Vagina (tissue), 2 donors: ENCODE measurements around the gene TRMT112. TPM values are rescaled to one million over a fixed set of nuclear protein-coding genes. Genes with fewer than 3 reads are reported as not detected.

Source experiments
- DNase-seq, 2 donors: peaks; one replicate each; pipeline ENCODE4 v3.0.0-alpha.2; 2017; ENCODE audit errors: extremely low spot score in 2 of 2
- H3K27ac ChIP-seq: fragments of 200-600 bp; sonication (generic); one replicate; pipeline ENCODE4 v1.5.1; 2019
- H3K27me3 ChIP-seq: fragments of 200-600 bp; sonication (generic); one replicate; pipeline ENCODE4 v1.5.1; 2019
- H3K36me3 ChIP-seq, 2 donors: fragments of 200-600 bp; sonication (generic); one replicate each; pipeline ENCODE4 v1.5.1; 2017 to 2019
- H3K4me1 ChIP-seq: fragments of 200-600 bp; sonication (generic); one replicate; pipeline ENCODE4 v1.5.1; 2019
- H3K4me3 ChIP-seq, 2 donors: fragments of 200-600 bp; sonication (generic); 1 replicate in 1 of 2; 2 replicates in 1 of 2; pipeline ENCODE4 v1.5.1; 2016 to 2019
- H3K9me3 ChIP-seq: fragments of 200-600 bp; sonication (generic); one replicate; pipeline ENCODE4 v1.5.1; 2019
- POLR2A ChIP-seq, 2 donors: fragments of 450-650 bp; IDR thresholded peaks; one replicate each; pipeline ENCODE4 v1.6.1; 2017; ENCODE audit warnings: antibody characterized with exemption in 2 of 2, mild to moderate bottlenecking in 2 of 2, moderate library complexity in 2 of 2
- POLR2AphosphoS5 ChIP-seq, 2 donors: sonication (generic); formaldehyde crosslinking; IDR thresholded peaks; one replicate each; pipeline ENCODE4 v1.9.0; 2017; ENCODE audit warnings: antibody characterized with exemption in 2 of 2, mild to moderate bottlenecking in 2 of 2, low read depth in 1 of 2; ENCODE audit not compliant: insufficient read depth in 1 of 2
- intact Hi-C: fragments of 100-400 bp; cut with DNase I; formaldehyde crosslinking; loops from one replicate; pipeline ENCODE4 v1.15.1; 2023
- total RNA-seq: library from RNA; depleted of rRNA; stranded (reverse); fragments of >200 nt; gene quantifications from one replicate; pipeline ENCODE4 v1.2.3, GENCODE V29; 2016
- TF ChIP-seq, protein P1 (sequence below), 3 experiments: fragments of 450-650 bp in 2 of 3; fragments of 200-600 bp in 1 of 3; sonication (generic) in 1 of 3; IDR thresholded peaks; one replicate each; pipeline ENCODE4 v1.5.1; 2017 to 2019; ENCODE audit warnings: antibody characterized with exemption in 3 of 3, mild to moderate bottlenecking in 2 of 3, moderate library complexity in 2 of 3

Gene TRMT112
- total RNA-seq, 1 donor from 2014 or later, result 195 TPM

DNA sequence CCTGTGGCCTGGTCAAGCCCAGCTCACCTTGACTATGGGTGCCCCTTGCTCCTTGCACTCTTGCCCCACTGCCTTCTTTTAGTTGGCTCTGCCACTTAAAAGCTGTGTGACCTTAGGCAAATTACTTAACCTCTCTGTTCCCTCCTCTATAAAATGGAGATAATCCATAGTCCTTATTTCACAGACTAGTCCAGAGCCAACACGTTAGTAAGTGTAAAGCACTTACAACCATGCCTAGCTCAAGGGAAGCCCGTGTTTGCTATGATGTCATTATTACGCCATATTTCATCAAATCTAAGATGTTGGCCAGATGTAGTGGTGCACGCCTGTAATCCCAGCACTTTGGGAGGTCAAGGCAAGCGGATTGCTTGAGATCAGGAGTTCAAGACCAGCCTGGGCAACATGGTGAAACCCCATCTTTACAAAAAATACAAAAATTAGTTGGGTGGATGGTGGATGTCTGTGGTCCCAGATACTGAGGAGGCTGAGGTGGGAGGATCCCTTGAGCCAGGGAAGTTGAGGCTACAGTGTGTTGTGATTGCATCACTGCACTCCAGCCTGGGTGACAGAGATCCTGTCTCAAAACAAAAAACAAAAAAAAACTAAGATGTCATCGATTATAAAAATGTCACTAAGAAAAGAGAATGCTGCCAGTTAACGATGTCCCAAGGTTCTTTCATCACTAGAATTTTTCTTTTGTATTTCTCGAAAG is 20.3 kb upstream of the TRMT112 start:
- DNase-seq, result no peak
- TF ChIP-seq POLR2AphosphoS5 (IDR thresholded peaks at IDR 0.05; ENCODE audit: insufficient read depth in 1 of 2, low read depth in 1 of 2), result no peak
- Histone ChIP-seq H3K4me1 (peaks cover 21% of the 10 kb centered on the region), H3K9me3 (no peaks in the 10 kb centered on the region), H3K27me3 (no peaks in the 10 kb centered on the region), H3K4me3 (no peak overlapping the region), H3K27ac (no peak overlapping the region), H3K36me3 (no peaks in the 10 kb centered on the region)
- intact Hi-C loops, result no loop called here

DNA sequence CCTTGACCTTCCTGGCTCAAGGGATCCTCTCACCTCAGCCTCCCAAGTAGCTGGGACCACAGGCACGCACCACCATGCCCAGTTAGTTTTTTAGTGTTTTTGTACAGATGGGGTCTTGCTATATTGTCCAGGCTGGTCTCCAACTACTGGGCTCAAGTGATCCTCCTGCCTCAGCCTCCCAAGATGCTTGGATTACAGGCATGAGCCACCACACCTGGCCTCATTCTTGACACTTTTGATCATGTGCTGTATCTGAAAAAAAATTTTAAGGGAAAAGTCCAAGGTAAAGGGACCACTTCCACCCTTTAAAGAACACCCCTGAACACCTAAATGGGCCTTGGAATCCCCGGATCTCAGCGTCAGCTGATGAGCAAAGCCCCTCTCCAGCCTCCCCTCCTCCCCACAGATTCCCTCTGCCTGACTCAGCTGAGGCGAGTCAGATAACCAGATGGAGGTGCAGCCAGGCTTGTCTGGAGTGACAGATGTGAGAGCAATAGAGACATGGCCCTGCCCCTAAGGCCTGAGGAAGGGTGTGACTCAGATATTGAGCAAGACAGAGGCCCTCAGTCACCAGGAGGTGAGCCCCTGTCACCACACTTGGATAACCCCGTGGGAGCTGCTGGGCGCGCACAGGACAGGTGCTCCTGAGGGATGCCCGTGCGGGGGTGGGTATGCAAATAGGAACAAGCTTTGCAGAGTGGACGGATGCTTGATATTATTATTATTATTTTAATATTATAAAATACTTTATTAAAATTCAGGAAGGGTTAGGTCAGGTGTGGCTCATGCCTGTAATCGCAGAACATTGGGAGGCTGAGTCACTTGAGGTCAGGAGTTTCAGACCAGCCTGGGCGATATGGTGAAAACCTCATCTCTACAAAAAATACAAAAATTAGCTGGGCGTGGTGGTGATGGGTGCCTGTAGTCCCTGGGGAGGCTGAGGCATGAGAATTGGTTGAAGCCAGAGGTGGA is 17.7 kb upstream of the TRMT112 start:
- DNase-seq, result no peak
- H3K4me1 ChIP-seq, result peaks cover 20% of the 10 kb centered on the region
- peak overlapping the region; percentile 18 for H3K27ac ChIP-seq

DNA sequence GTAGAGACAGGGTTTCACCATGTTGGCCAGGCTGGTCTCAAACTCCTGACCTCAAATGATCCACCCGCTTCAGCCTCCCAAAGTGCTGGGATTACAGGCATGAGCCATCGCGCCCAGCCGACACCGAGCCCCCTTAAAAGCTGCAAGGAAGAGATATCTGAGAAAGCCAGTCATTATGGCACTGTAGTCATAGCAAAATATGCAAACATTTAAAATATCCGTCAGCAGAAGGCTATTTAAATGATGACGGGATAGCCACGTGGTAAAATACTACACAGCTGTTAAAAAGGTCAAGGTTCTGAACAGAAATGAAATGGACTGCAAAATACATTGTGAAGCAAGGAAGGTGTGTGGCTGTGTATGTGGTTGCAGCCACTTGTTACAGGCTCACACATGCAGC is 16.2 kb upstream of the TRMT112 start:
- no peaks in the 10 kb centered on the region for H3K27me3 ChIP-seq
- DNase-seq, result no peak
- intact Hi-C loops, result no loop called here
- H3K4me1 ChIP-seq, result peaks cover 34% of the 10 kb centered on the region
- TF ChIP-seq POLR2AphosphoS5 (IDR thresholded peaks at IDR 0.05; ENCODE audit: insufficient read depth in 1 of 2, low read depth in 1 of 2), result no peak
- TF ChIP-seq, protein P1, sequence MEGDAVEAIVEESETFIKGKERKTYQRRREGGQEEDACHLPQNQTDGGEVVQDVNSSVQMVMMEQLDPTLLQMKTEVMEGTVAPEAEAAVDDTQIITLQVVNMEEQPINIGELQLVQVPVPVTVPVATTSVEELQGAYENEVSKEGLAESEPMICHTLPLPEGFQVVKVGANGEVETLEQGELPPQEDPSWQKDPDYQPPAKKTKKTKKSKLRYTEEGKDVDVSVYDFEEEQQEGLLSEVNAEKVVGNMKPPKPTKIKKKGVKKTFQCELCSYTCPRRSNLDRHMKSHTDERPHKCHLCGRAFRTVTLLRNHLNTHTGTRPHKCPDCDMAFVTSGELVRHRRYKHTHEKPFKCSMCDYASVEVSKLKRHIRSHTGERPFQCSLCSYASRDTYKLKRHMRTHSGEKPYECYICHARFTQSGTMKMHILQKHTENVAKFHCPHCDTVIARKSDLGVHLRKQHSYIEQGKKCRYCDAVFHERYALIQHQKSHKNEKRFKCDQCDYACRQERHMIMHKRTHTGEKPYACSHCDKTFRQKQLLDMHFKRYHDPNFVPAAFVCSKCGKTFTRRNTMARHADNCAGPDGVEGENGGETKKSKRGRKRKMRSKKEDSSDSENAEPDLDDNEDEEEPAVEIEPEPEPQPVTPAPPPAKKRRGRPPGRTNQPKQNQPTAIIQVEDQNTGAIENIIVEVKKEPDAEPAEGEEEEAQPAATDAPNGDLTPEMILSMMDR (IDR thresholded peaks at IDR 0.05), result no peak
- no peak for TF ChIP-seq POLR2A (IDR thresholded peaks at IDR 0.05)
- no peak overlapping the region for H3K4me3 ChIP-seq
- H3K27ac ChIP-seq, result no peak overlapping the region
- H3K36me3 ChIP-seq, result no peaks in the 10 kb centered on the region
- H3K9me3 ChIP-seq, result no peaks in the 10 kb centered on the region

More for the DNA sequence above, 17.7 kb upstream of the TRMT112 start:
- H3K27me3 ChIP-seq, result no peaks in the 10 kb centered on the region
- no peak overlapping the region for H3K4me3 ChIP-seq
- no peaks in the 10 kb centered on the region for H3K36me3 ChIP-seq
- intact Hi-C loops, result no loop called here
- TF ChIP-seq, protein P1 (IDR thresholded peaks at IDR 0.05), result no peak
- TF ChIP-seq POLR2AphosphoS5 (IDR thresholded peaks at IDR 0.05; ENCODE audit: insufficient read depth in 1 of 2, low read depth in 1 of 2), result peak; percentile 48 to 62
- H3K9me3 ChIP-seq, result no peaks in the 10 kb centered on the region

DNA sequence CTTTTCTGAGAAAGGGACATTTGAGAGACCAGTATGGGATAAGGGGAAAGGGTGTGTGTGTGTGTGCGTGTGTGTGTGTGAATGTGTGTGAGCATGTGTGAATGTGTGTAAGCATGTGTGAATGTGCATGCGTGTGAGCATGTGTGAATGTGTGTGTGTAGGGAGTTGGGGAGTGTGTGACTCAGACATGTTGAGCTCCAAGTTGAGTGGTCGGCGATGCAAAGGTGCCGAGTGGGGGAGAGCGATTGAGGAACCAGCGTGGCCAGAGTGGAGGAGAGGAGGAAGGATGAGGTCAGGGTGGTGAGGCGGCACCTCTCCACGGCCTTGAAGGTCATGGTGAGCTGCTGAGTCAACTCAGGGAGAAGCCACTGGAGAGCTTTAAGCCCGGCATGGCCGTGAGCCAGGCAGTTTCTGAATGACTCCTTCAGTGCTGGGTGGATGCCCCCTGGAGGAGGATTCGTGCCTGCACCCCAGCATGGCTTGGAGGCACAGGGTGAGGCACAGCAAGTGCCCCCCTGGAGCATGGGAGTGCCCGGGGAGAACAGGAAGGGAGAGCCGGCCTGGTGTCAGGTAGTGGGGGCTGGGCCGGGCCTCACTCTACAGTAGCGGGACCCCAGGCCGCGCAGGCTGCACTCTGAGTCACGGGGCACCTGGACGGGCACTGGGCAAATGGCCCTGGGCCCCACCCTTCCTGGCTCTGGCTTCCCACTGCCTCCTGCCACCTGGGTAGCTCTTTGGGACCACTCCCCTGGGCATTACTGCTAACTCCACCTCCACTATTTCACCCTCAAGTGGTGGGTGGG is 14.4 kb upstream of the TRMT112 start:
- Histone ChIP-seq H3K9me3 (no peaks in the 10 kb centered on the region), H3K36me3 (no peaks in the 10 kb centered on the region), H3K4me1 (peaks cover 34% of the 10 kb centered on the region), H3K4me3 (no peak overlapping the region), H3K27ac (peak overlapping the region; percentile 5), H3K27me3 (no peaks in the 10 kb centered on the region)
- TF ChIP-seq POLR2A (IDR thresholded peaks at IDR 0.05) (no peak), POLR2AphosphoS5 (IDR thresholded peaks at IDR 0.05; ENCODE audit: insufficient read depth in 1 of 2, low read depth in 1 of 2) (peak; percentile 36 to 51)
- TF ChIP-seq, protein P1 (IDR thresholded peaks at IDR 0.05), result peak in 2 of 3 experiments; percentile 27 to 39
- no peak for DNase-seq
- intact Hi-C loops, result no loop called here

DNA sequence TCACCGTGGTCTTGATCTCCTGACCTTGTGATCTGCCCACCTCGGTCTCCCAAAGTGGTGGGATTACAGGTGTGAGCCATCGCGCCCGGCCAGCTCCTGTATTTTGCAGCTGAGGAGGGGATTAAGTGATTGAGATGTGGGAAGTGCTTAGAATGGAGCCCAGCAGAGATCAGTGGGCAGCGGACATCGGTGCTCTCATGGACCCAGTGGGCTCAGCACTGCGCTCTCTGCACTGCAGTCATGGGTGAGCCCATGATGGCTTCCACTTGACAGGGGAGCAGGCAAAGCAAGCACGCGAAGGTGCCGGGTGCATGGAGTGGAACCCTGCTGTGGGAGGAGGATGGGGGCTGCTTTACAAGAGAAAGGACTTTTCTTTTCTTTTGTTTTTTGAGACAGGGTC is 13.5 kb upstream of the TRMT112 start:
- Histone ChIP-seq H3K4me3 (no peak overlapping the region), H3K9me3 (no peaks in the 10 kb centered on the region), H3K36me3 (no peaks in the 10 kb centered on the region), H3K4me1 (peaks cover 34% of the 10 kb centered on the region), H3K27ac (no peak overlapping the region), H3K27me3 (no peaks in the 10 kb centered on the region)
- intact Hi-C loops, result no loop called here
- TF ChIP-seq, protein P1 (IDR thresholded peaks at IDR 0.05), result no peak
- TF ChIP-seq POLR2A (IDR thresholded peaks at IDR 0.05) (no peak), POLR2AphosphoS5 (IDR thresholded peaks at IDR 0.05; ENCODE audit: insufficient read depth in 1 of 2, low read depth in 1 of 2) (no peak)
- DNase-seq, result no peak
